Measurements from ENCODE around the gene ACTL6B.

Gene ACTL6B

GRCh38 chr7:100683659-100684533 lies 27.6 kb upstream of the ACTL6B start:
- no peak for DNase-seq (ENCODE audit: low read depth, low spot score)

GRCh38 chr7:100682991-100683658 lies 26.9 kb upstream of the ACTL6B start:
- no peak for DNase-seq (ENCODE audit: low read depth, low spot score)

- DNase-seq (ENCODE audit: low read depth, low spot score), result no peak
These were observed 26.0 kb upstream of the ACTL6B start for GRCh38 chr7:100682228-100682741.

GRCh38 chr7:100681491-100682227 lies 25.4 kb upstream of the ACTL6B start:
- DNase-seq (ENCODE audit: low read depth, low spot score), result no peak

- DNase-seq (ENCODE audit: low read depth, low spot score), result no peak
These were observed 24.5 kb upstream of the ACTL6B start for GRCh38 chr7:100680576-100681271.

GRCh38 chr7:100679927-100680575 lies 23.8 kb upstream of the ACTL6B start:
- no peak for DNase-seq (ENCODE audit: low read depth, low spot score)

- DNase-seq (ENCODE audit: low read depth, low spot score), result no peak
These were observed 23.1 kb upstream of the ACTL6B start for GRCh38 chr7:100679129-100679926.

- no peak for DNase-seq (ENCODE audit: low read depth, low spot score)
These were observed 22.2 kb upstream of the ACTL6B start for GRCh38 chr7:100678291-100678984.

- no peak for DNase-seq (ENCODE audit: low read depth, low spot score)
These were observed 21.3 kb upstream of the ACTL6B start for GRCh38 chr7:100677308-100678267.

GRCh38 chr7:100676501-100677306 lies 20.5 kb upstream of the ACTL6B start:
- DNase-seq (ENCODE audit: low read depth, low spot score), result no peak

- DNase-seq (ENCODE audit: low read depth, low spot score), result no peak
These were observed 19.5 kb upstream of the ACTL6B start for GRCh38 chr7:100675581-100676350.

GRCh38 chr7:100675105-100675451 lies 18.8 kb upstream of the ACTL6B start:
- DNase-seq (ENCODE audit: low read depth, low spot score), result no peak

GRCh38 chr7:100674411-100675104 lies 18.3 kb upstream of the ACTL6B start:
- DNase-seq (ENCODE audit: low read depth, low spot score), result no peak

GRCh38 chr7:100673942-100674410 lies 17.7 kb upstream of the ACTL6B start:
- no peak for DNase-seq (ENCODE audit: low read depth, low spot score)

- DNase-seq (ENCODE audit: low read depth, low spot score), result peak; percentile 80
These were observed 17.2 kb upstream of the ACTL6B start, which contains the start of gene GNB2 for GRCh38 chr7:100673302-100673941. Gene GNB2 (plus strand): TSS chr7:100673740. CDS start chr7:100676266, 2,526 bp downstream.
